K562 (cell line): ENCODE data around the gene TMEM225B. TPM values are rescaled to one million over a fixed set of nuclear protein-coding genes. Genes with fewer than 3 reads are reported as not detected.

ENCODE experiments used
- ARID1B ChIP-seq: fragments of 450-650 bp; IDR thresholded peaks from 2 replicates; pipeline ENCODE4 v1.6.1; 2016; ENCODE audit warnings: antibody characterized with exemption, mild to moderate bottlenecking, inconsistent platforms
- DNMT1 ChIP-seq: fragments of 450-650 bp; IDR thresholded peaks from 2 replicates; pipeline ENCODE4 v1.6.1; 2016; ENCODE audit warnings: antibody characterized with exemption, mild to moderate bottlenecking
- GABPA ChIP-seq: fragments of 200-800 bp; sonication (Bioruptor generic); conservative IDR thresholded peaks from 2 replicates; pipeline ENCODE4 v1.6.1; 2016; ENCODE audit warnings: low read depth, missing genetic modification characterization, missing compliant biosample characterization
- HDAC3 ChIP-seq: fragments of 450-650 bp; IDR thresholded peaks from 2 replicates; pipeline ENCODE4 v1.6.1; 2018; ENCODE audit warnings: borderline replicate concordance, mild to moderate bottlenecking, moderate library complexity; ENCODE audit not compliant: partially characterized antibody
- MCM3 ChIP-seq: fragments of 450-650 bp; IDR thresholded peaks from 2 replicates; pipeline ENCODE4 v1.6.1; 2016
- MNT ChIP-seq, 2 experiments: fragments of 450-650 bp; conservative IDR thresholded peaks; 2 replicates each; pipeline ENCODE4 v1.6.1; 2017; ENCODE audit warnings: mild to moderate bottlenecking in 2 of 2, moderate library complexity in 2 of 2
- SMC3 ChIP-seq: conservative IDR thresholded peaks from 2 replicates; pipeline ENCODE4 v1.6.1; 2011; ENCODE audit warnings: low read depth, low read length, improper control_type of control experiment; ENCODE audit not compliant: insufficient read depth
- ZNF384 ChIP-seq: IDR thresholded peaks from 2 replicates; pipeline ENCODE4 v1.6.1; 2012; ENCODE audit warnings: low read depth, low read length, improper control_type of control experiment
- ZNF41 ChIP-seq: fragments of 250-450 bp; sonication (Bioruptor Pico); conservative IDR thresholded peaks from 2 replicates; pipeline ENCODE4 v1.4.0; 2020; ENCODE audit warnings: mild to moderate bottlenecking
- ZNF436 ChIP-seq: fragments of 250-450, 450-650 bp; sonication (Bioruptor Pico); formaldehyde crosslinking; IDR thresholded peaks from 2 replicates; pipeline ENCODE4 v1.7.0; 2020; ENCODE audit warnings: mild to moderate bottlenecking
- ZNF445 ChIP-seq: fragments of 250-450 bp; sonication (Bioruptor Pico); IDR thresholded peaks from 2 replicates; pipeline ENCODE4 v1.4.0; 2020; ENCODE audit warnings: low read depth, mild to moderate bottlenecking, moderate library complexity
- polyA plus RNA-seq, 8 experiments: library from polyadenylated mRNA; depleted of rRNA in 4 of 8; stranded (reverse) in 5 of 8; unstranded in 3 of 8; fragments of >200 nt; fragmentation: Nextera tagmentation in 2 of 8; fragmentation: Illumina TruSeq in 1 of 8; extraction: Ambion mirVana in 2 of 8; extraction: Trizol in 1 of 8; gene quantifications; 2 replicates each; pipeline versions ENCODE4 v1.2.1 to v1.2.3, GENCODE V29; 2011 to 2014; ENCODE audit warnings: inconsistent platforms in 1 of 8, missing spikeins in 1 of 8
- total RNA-seq, 7 experiments: library from RNA; depleted of rRNA in 6 of 7; stranded (reverse); fragments of >200 nt in 6 of 7; fragmentation: Illumina TruSeq in 2 of 7; extraction: Trizol in 2 of 7; gene quantifications; 2 replicates each; pipeline versions ENCODE4 v1.2.1 to v1.2.3, GENCODE V29; 2011 to 2021; ENCODE audit warnings: low replicate concordance in 1 of 7
- TF ChIP-seq, protein P1 (sequence below), 2 experiments: fragments of 450-650 bp; IDR thresholded peaks; 2 replicates each; pipeline ENCODE4 v1.6.1; 2016
- TF ChIP-seq, protein P2 (sequence below): fragments of 250-450 bp; sonication (Bioruptor Pico); IDR thresholded peaks from 2 replicates; pipeline ENCODE4 v1.8.0; 2021; ENCODE audit warnings: moderate library complexity, mild to moderate bottlenecking, inconsistent platforms
- TF ChIP-seq, protein P3 (sequence below): sonication (generic); formaldehyde crosslinking; IDR thresholded peaks from 2 replicates; pipeline ENCODE4 v1.8.0; 2022; ENCODE audit warnings: mild to moderate bottlenecking, missing genetic modification reagents
- TF ChIP-seq, protein P4 (sequence below): sonication (generic); formaldehyde crosslinking; IDR thresholded peaks from 2 replicates; pipeline ENCODE4 v1.8.1; 2023; ENCODE audit warnings: mild to moderate bottlenecking, missing genetic modification reagents
- TF ChIP-seq, protein P5 (sequence below), 2 experiments: fragments of 250-450 bp in 1 of 2; fragments of 450-650 bp in 1 of 2; sonication (Bioruptor Pico) in 1 of 2; IDR thresholded peaks; 2 replicates each; pipeline versions ENCODE4 v1.6.1 to v1.8.0; 2016 to 2021; ENCODE audit warnings: mild to moderate bottlenecking in 2 of 2, moderate library complexity in 2 of 2, missing compliant biosample characterization in 1 of 2, missing genetic modification characterization in 1 of 2

Gene TMEM225B
- total and polyA plus RNA-seq, 9 of the 15 experiments (the other 6 are each of a cell fraction or from before 2014, with no cell fraction given) = 0.08 to 0.73 (median 0.56) TPM

- TF ChIP-seq GABPA (tag) (peak; percentile 95), DNMT1 (no peak), ZNF436 (CRISPR knock-in tag) (no peak), ZNF41 (CRISPR knock-in tag) (no peak), HDAC3 (no peak), MNT (conservative IDR thresholded peaks at IDR 0.05) (peak; percentile 69 to 80), MCM3 (no peak), ZNF445 (CRISPR knock-in tag) (no peak), SMC3 (peak; percentile 24; the same call in 1 of the 2 replicates), ZNF384 (no peak), ARID1B (no peak)
- TF ChIP-seq, protein P1, sequence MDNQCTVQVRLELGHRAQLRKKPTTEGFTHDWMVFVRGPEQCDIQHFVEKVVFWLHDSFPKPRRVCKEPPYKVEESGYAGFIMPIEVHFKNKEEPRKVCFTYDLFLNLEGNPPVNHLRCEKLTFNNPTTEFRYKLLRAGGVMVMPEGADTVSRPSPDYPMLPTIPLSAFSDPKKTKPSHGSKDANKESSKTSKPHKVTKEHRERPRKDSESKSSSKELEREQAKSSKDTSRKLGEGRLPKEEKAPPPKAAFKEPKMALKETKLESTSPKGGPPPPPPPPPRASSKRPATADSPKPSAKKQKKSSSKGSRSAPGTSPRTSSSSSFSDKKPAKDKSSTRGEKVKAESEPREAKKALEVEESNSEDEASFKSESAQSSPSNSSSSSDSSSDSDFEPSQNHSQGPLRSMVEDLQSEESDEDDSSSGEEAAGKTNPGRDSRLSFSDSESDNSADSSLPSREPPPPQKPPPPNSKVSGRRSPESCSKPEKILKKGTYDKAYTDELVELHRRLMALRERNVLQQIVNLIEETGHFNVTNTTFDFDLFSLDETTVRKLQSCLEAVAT (IDR thresholded peaks at IDR 0.05) = peak in 1 of 2 experiments; percentile 60; a peak in 2 of 4 replicates
- TF ChIP-seq, protein P2, sequence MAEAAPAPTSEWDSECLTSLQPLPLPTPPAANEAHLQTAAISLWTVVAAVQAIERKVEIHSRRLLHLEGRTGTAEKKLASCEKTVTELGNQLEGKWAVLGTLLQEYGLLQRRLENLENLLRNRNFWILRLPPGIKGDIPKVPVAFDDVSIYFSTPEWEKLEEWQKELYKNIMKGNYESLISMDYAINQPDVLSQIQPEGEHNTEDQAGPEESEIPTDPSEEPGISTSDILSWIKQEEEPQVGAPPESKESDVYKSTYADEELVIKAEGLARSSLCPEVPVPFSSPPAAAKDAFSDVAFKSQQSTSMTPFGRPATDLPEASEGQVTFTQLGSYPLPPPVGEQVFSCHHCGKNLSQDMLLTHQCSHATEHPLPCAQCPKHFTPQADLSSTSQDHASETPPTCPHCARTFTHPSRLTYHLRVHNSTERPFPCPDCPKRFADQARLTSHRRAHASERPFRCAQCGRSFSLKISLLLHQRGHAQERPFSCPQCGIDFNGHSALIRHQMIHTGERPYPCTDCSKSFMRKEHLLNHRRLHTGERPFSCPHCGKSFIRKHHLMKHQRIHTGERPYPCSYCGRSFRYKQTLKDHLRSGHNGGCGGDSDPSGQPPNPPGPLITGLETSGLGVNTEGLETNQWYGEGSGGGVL (CRISPR knock-in tag) = no peak
- TF ChIP-seq, protein P3, sequence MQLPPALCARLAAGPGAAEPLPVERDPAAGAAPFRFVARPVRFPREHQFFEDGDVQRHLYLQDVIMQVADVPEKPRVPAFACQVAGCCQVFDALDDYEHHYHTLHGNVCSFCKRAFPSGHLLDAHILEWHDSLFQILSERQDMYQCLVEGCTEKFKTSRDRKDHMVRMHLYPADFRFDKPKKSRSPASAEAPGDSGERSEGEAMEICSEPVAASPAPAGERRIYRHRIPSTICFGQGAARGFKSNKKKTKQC (CRISPR knock-in tag) = peak; percentile 69
- TF ChIP-seq, protein P4, sequence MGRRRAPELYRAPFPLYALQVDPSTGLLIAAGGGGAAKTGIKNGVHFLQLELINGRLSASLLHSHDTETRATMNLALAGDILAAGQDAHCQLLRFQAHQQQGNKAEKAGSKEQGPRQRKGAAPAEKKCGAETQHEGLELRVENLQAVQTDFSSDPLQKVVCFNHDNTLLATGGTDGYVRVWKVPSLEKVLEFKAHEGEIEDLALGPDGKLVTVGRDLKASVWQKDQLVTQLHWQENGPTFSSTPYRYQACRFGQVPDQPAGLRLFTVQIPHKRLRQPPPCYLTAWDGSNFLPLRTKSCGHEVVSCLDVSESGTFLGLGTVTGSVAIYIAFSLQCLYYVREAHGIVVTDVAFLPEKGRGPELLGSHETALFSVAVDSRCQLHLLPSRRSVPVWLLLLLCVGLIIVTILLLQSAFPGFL (CRISPR knock-in tag) = peak; percentile 85
- TF ChIP-seq, protein P5, sequence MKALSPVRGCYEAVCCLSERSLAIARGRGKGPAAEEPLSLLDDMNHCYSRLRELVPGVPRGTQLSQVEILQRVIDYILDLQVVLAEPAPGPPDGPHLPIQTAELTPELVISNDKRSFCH (CRISPR knock-in tag; IDR thresholded peaks at IDR 0.05) = no peak
- TF ChIP-seq, protein P5 (tag; IDR thresholded peaks at IDR 0.05) = no peak
These were observed 39.5 kb upstream of the TMEM225B start, which contains the start of gene ZNF655 (continued) for GRCh38 chr7:99558306-99559174.
